ENCODE results near the gene CASTOR1. TPM values are rescaled to one million over a fixed set of nuclear protein-coding genes. Genes with fewer than 3 reads are reported as not detected.

Gene CASTOR1
- total and polyA plus RNA-seq, 2 donors (not counting 3 experiments of a cell fraction or from before 2014, with no cell fraction given) = 8.1 to 26.8 TPM

GRCh38 chr22:30290342-30291057 is 1.2 kb upstream of the CASTOR1 start:
- no peaks in the 10 kb centered on the region for H4K20me1 ChIP-seq (replicated peaks; ENCODE audit: control insufficient read depth, extremely low read depth, insufficient read depth, low read length)
- ChIA-PET POLR2A (interaction anchor here (0.6 to 1.8 kb wide), 8 partner anchors 13 to 82 kb away, joined by 3 to 9 read pairs (median 4); partner anchors contain the start of genes CCDC157, SF3A1 and TBC1D10A), CTCF (interaction anchor here (0.6 to 4.4 kb wide), 17 partner anchors 9 to 101 kb away, joined by 3 to 164 read pairs (median 7); partner anchors contain the start of genes CCDC157, RNF215, SF3A1 and TBC1D10A)
- no peaks in the 10 kb centered on the region for H3K9me1 ChIP-seq (replicated peaks; ENCODE audit: control insufficient read depth, extremely low read depth, insufficient read depth, low read length)
- intact Hi-C loops (cut with micrococcal nuclease) (loop anchor here (1.0 kb wide), 1 partner anchor 15 kb away; no protein-coding TSS in a partner anchor), dilution Hi-C loops (cut with MboI; ENCODE audit: extremely low pct_ligation_motif_present, low sequenced_read_pairs) (no loop called here)
- H3K9ac ChIP-seq (replicated peaks; ENCODE audit: extremely low read depth, insufficient read depth, low read length) = peak overlapping the region; percentile 11
- peaks cover 0 to 12% of the 10 kb centered on the region in 2 experiments for H3K36me3 ChIP-seq (ENCODE audit: control insufficient read depth in 2 of 2, extremely low read depth in 1 of 2, insufficient read depth in 2 of 2, low read length in 2 of 2)
- no peaks in the 10 kb centered on the region for H3K27me3 ChIP-seq (ENCODE audit: control insufficient read depth in 2 of 2, insufficient read depth in 2 of 2, low read length in 2 of 2)
- peak overlapping the region; percentile 16 for H2AFZ ChIP-seq (ENCODE audit: low read depth, low read length)
- no TSS peak for BruUV-seq (replicated peaks)
- FAIRE-seq (no peak), DNase-seq (ENCODE audit: low read depth, low spot score) (peak; percentile 15)
- no peaks in the 10 kb centered on the region for H3K79me2 ChIP-seq (ENCODE audit: control insufficient read depth, insufficient read depth, low read length)
- H3K4me1 ChIP-seq (ENCODE audit: control insufficient read depth, extremely low read depth, insufficient read depth, low read length) = peaks cover 28% of the 10 kb centered on the region
- H3K9me3 ChIP-seq (replicated peaks; ENCODE audit: control insufficient read depth, insufficient read depth, low read length) = no peaks in the 10 kb centered on the region
- peak overlapping the region; percentile 37 for H3K4me2 ChIP-seq (ENCODE audit: insufficient read depth, low read length)
- TF ChIP-seq POLR2A (IDR thresholded peaks at IDR 0.05; ENCODE audit: low read depth, low read length) (peak; percentile 44), EZH2 (IDR thresholded peaks at IDR 0.05; ENCODE audit: borderline replicate concordance, low read depth, low read length, severe bottlenecking) (no peak), FOS (IDR thresholded peaks at IDR 0.05; ENCODE audit: borderline replicate concordance, insufficient read depth, low read length) (no peak)
- TF ChIP-seq, protein P1, sequence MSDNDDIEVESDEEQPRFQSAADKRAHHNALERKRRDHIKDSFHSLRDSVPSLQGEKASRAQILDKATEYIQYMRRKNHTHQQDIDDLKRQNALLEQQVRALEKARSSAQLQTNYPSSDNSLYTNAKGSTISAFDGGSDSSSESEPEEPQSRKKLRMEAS (IDR thresholded peaks at IDR 0.05; ENCODE audit: insufficient read depth, insufficient read length) = no peak
- H3K27ac ChIP-seq (ENCODE audit: insufficient read depth, low read depth, low read length) = peak overlapping the region; percentile 51
- no peak overlapping the region for H3K4me3 ChIP-seq (replicated peaks in 1 of 3; ENCODE audit: insufficient read depth in 1 of 3, low read depth in 1 of 3, low read length in 3 of 3)

GRCh38 chr22:30289980-30290313 is 642 bp upstream of the CASTOR1 start:
- Histone ChIP-seq H3K9me3 (replicated peaks; ENCODE audit: control insufficient read depth, insufficient read depth, low read length) (no peaks in the 10 kb centered on the region), H3K36me3 (ENCODE audit: control insufficient read depth in 2 of 2, extremely low read depth in 1 of 2, insufficient read depth in 2 of 2, low read length in 2 of 2) (peaks cover 0 to 17% of the 10 kb centered on the region in 2 experiments), H3K27me3 (ENCODE audit: control insufficient read depth in 2 of 2, insufficient read depth in 2 of 2, low read length in 2 of 2) (no peaks in the 10 kb centered on the region), H3K9me1 (replicated peaks; ENCODE audit: control insufficient read depth, extremely low read depth, insufficient read depth, low read length) (no peaks in the 10 kb centered on the region), H3K4me3 (replicated peaks in 1 of 3; ENCODE audit: insufficient read depth in 1 of 3, low read depth in 1 of 3, low read length in 3 of 3) (peak overlapping the region in 1 of 3 experiments; percentile 7), H3K9ac (replicated peaks; ENCODE audit: extremely low read depth, insufficient read depth, low read length) (peak overlapping the region; percentile 4), H4K20me1 (replicated peaks; ENCODE audit: control insufficient read depth, extremely low read depth, insufficient read depth, low read length) (no peaks in the 10 kb centered on the region), H3K4me2 (ENCODE audit: insufficient read depth, low read length) (peak overlapping the region; percentile 37), H2AFZ (ENCODE audit: low read depth, low read length) (peak overlapping the region; percentile 14), H3K4me1 (ENCODE audit: control insufficient read depth, extremely low read depth, insufficient read depth, low read length) (peaks cover 28% of the 10 kb centered on the region), H3K27ac (ENCODE audit: insufficient read depth, low read depth, low read length) (peak overlapping the region; percentile 51), H3K79me2 (ENCODE audit: control insufficient read depth, insufficient read depth, low read length) (no peaks in the 10 kb centered on the region)
- intact Hi-C loops (cut with micrococcal nuclease) (loop anchor here (1.0 kb wide), 1 partner anchor 36 kb away; the partner anchor contains the start of gene TBC1D10A), dilution Hi-C loops (cut with MboI; ENCODE audit: extremely low pct_ligation_motif_present, low sequenced_read_pairs) (no loop called here)
- FAIRE-seq (no peak), DNase-seq (ENCODE audit: low read depth, low spot score) (no peak)
- TF ChIP-seq POLR2A (IDR thresholded peaks at IDR 0.05; ENCODE audit: low read depth, low read length) = no peak
- no peak for TF ChIP-seq POLR2AphosphoS5 (IDR thresholded peaks at IDR 0.05; ENCODE audit: insufficient read depth, low read depth, low read length)
- TF ChIP-seq, protein P1 (IDR thresholded peaks at IDR 0.05; ENCODE audit: insufficient read depth, insufficient read length) = no peak
- TF ChIP-seq FOS (IDR thresholded peaks at IDR 0.05; ENCODE audit: borderline replicate concordance, insufficient read depth, low read length) = no peak
- TF ChIP-seq EZH2 (IDR thresholded peaks at IDR 0.05; ENCODE audit: borderline replicate concordance, low read depth, low read length, severe bottlenecking) = no peak
- TF ChIP-seq MYC (IDR thresholded peaks at IDR 0.05; ENCODE audit: low read depth, low read length) = no peak
- TF ChIP-seq, protein P2, sequence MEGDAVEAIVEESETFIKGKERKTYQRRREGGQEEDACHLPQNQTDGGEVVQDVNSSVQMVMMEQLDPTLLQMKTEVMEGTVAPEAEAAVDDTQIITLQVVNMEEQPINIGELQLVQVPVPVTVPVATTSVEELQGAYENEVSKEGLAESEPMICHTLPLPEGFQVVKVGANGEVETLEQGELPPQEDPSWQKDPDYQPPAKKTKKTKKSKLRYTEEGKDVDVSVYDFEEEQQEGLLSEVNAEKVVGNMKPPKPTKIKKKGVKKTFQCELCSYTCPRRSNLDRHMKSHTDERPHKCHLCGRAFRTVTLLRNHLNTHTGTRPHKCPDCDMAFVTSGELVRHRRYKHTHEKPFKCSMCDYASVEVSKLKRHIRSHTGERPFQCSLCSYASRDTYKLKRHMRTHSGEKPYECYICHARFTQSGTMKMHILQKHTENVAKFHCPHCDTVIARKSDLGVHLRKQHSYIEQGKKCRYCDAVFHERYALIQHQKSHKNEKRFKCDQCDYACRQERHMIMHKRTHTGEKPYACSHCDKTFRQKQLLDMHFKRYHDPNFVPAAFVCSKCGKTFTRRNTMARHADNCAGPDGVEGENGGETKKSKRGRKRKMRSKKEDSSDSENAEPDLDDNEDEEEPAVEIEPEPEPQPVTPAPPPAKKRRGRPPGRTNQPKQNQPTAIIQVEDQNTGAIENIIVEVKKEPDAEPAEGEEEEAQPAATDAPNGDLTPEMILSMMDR (IDR thresholded peaks at IDR 0.05; ENCODE audit: extremely low read depth in 1 of 2, insufficient read depth in 1 of 2, low read depth in 1 of 2, low read length in 2 of 2) = no peak
- ChIA-PET CTCF (interaction anchor here (0.6 to 4.4 kb wide), 9 partner anchors 9 to 101 kb away, joined by 3 to 164 read pairs (median 4); partner anchors contain the start of genes RNF215 and TBC1D10A), POLR2A (interaction anchor here (1.1 to 1.8 kb wide), 4 partner anchors 12 to 81 kb away, joined by 3 to 7 read pairs (median 5); partner anchors contain the start of genes CCDC157 and SF3A1)
- BruUV-seq (replicated peaks) = no TSS peak

Data from endothelial cell of umbilical vein (primary cell).